Astrocyte of the spinal cord (primary cell): ENCODE measurements around the gene DGKD.
A peak's percentile ranks its signal among the peaks of the same experiment; 100 is the strongest.

ENCODE experiments used
- DNase-seq: peaks from one replicate; pipeline ENCODE4 v3.0.0; 2011; ENCODE audit warnings: low read depth, low spot score
- H3K4me3 ChIP-seq: 2 replicates; pipeline ENCODE4 v1.5.1; 2011; ENCODE audit warnings: low read depth, mild to moderate bottlenecking, low read length, moderate library complexity
- CTCF ChIP-seq: IDR thresholded peaks from 2 replicates; pipeline ENCODE4 v1.5.1; 2012; ENCODE audit warnings: low read depth, mild to moderate bottlenecking, low read length, inconsistent platforms
- in situ Hi-C: cut with HindIII; loops from 2 replicates; pipeline ENCODE4 v1.10.0; 2017; ENCODE audit warnings: low sequenced_read_pairs

DGKD gene

GRCh38 chr2:233433794-233434193, 79.5 kb downstream of the DGKD start:
- no peak for TF ChIP-seq CTCF
- no peak overlapping the region for H3K4me3 ChIP-seq
- in situ Hi-C loops: no loop called here
- peak; percentile 28 for DNase-seq

GRCh38 chr2:233434666-233435330, 80.5 kb downstream of the DGKD start:
- TF ChIP-seq CTCF: no peak
- in situ Hi-C loops: no loop called here
- no peak for DNase-seq
- H3K4me3 ChIP-seq: no peak overlapping the region

- no peak for TF ChIP-seq CTCF
- in situ Hi-C loops: no loop called here
- H3K4me3 ChIP-seq: no peak overlapping the region
- DNase-seq: no peak
Observed at GRCh38 chr2:233435436-233436190, 81.3 kb downstream of the DGKD start.

GRCh38 chr2:233436191-233436581, 81.9 kb downstream of the DGKD start:
- H3K4me3 ChIP-seq: no peak overlapping the region
- DNase-seq: no peak
- no peak for TF ChIP-seq CTCF
- in situ Hi-C loops: no loop called here

- DNase-seq: no peak
- in situ Hi-C loops: no loop called here
- H3K4me3 ChIP-seq: no peak overlapping the region
- TF ChIP-seq CTCF: no peak
Observed at GRCh38 chr2:233436691-233437438, 82.6 kb downstream of the DGKD start.

GRCh38 chr2:233437439-233437955, 83.2 kb downstream of the DGKD start:
- DNase-seq: no peak
- no peak overlapping the region for H3K4me3 ChIP-seq
- TF ChIP-seq CTCF: no peak
- in situ Hi-C loops: no loop called here
